ENCODE results near the gene ASPHD1.
"Not testable (repeated sequence)": the region's sequence is repeated elsewhere in the genome, so short reads cannot be mapped to it uniquely, and the experiment has no call there.

The ASPHD1 gene

GRCh38 chr16:29907973-29908372 is 7.7 kb downstream of the ASPHD1 start:
- DNase-seq (ENCODE audit: low spot score), result no peak

- DNase-seq (ENCODE audit: low spot score), result no peak
Measured at GRCh38 chr16:29908719-29909220, 8.5 kb downstream of the ASPHD1 start.

- no peak for DNase-seq (ENCODE audit: low spot score)
Measured at GRCh38 chr16:29909391-29909790, 9.1 kb downstream of the ASPHD1 start.

- DNase-seq (ENCODE audit: low spot score), result not testable (repeated sequence)
Measured at GRCh38 chr16:29909851-29910250, 9.6 kb downstream of the ASPHD1 start.

- no peak for DNase-seq (ENCODE audit: low spot score)
Measured at GRCh38 chr16:29910819-29911675, 10.8 kb downstream of the ASPHD1 start.

- DNase-seq (ENCODE audit: low spot score), result no peak
Measured at GRCh38 chr16:29911676-29912010, 11.4 kb downstream of the ASPHD1 start.

GRCh38 chr16:29912087-29912486 is 11.8 kb downstream of the ASPHD1 start:
- no peak for DNase-seq (ENCODE audit: low spot score)

- no peak for DNase-seq (ENCODE audit: low spot score)
Measured at GRCh38 chr16:29913514-29913913, 13.2 kb downstream of the ASPHD1 start.

GRCh38 chr16:29915590-29916247 is 15.4 kb downstream of the ASPHD1 start:
- no peak for DNase-seq (ENCODE audit: low spot score)

GRCh38 chr16:29916979-29917378 is 16.7 kb downstream of the ASPHD1 start:
- no peak for DNase-seq (ENCODE audit: low spot score)

GRCh38 chr16:29920288-29921033 is 20.2 kb downstream of the ASPHD1 start:
- DNase-seq (ENCODE audit: low spot score), result no peak

GRCh38 chr16:29921034-29921385 is 20.7 kb downstream of the ASPHD1 start:
- DNase-seq (ENCODE audit: low spot score), result no peak

- DNase-seq (ENCODE audit: low spot score), result no peak
Measured at GRCh38 chr16:29922326-29922725, 22.0 kb downstream of the ASPHD1 start.

GRCh38 chr16:29922986-29923501 is 22.8 kb downstream of the ASPHD1 start:
- DNase-seq (ENCODE audit: low spot score), result no peak

GRCh38 chr16:29925105-29925756 is 24.9 kb downstream of the ASPHD1 start:
- peak; percentile 25 for DNase-seq (ENCODE audit: low spot score)

- peak; percentile 93 for DNase-seq (ENCODE audit: low spot score)
Measured at GRCh38 chr16:29925781-29926710, 25.8 kb downstream of the ASPHD1 start, which contains the start of gene KCTD13. Gene KCTD13 (minus strand): TSS chr16:29926226. CDS start chr16:29926033, 193 bp downstream.

- DNase-seq (ENCODE audit: low spot score), result no peak
Measured at GRCh38 chr16:29926711-29927052, 26.4 kb downstream of the ASPHD1 start.

- no peak for DNase-seq (ENCODE audit: low spot score)
Measured at GRCh38 chr16:29927070-29927905, 27.0 kb downstream of the ASPHD1 start.

- DNase-seq (ENCODE audit: low spot score), result not testable (repeated sequence)
Measured at GRCh38 chr16:29931750-29932149, 31.5 kb downstream of the ASPHD1 start.

- no peak for DNase-seq (ENCODE audit: low spot score)
Measured at GRCh38 chr16:29940656-29941055, 40.4 kb downstream of the ASPHD1 start.

Measured in NAMALWA (cell line).